Testis (tissue), 2 donors: ENCODE measurements around the gene PUSL1.

ENCODE experiments used
- CTCF ChIP-seq, 3 experiments: fragments of 450-650 bp in 2 of 3; fragments of 200-600 bp in 1 of 3; sonication (generic) in 1 of 3; IDR thresholded peaks; one replicate each; pipeline ENCODE4 v1.5.1; 2016 to 2019; ENCODE audit warnings: antibody characterized with exemption in 3 of 3, mild to moderate bottlenecking in 2 of 3, moderate library complexity in 1 of 3
- POLR2A ChIP-seq: fragments of 450-650 bp; IDR thresholded peaks from one replicate; pipeline ENCODE4 v1.6.1; 2017; ENCODE audit warnings: antibody characterized with exemption, mild to moderate bottlenecking, moderate library complexity

GRCh38 chr1:1324084-1324523, 15.7 kb downstream of the PUSL1 start:
- TF ChIP-seq POLR2A, result no peak
- no peak for TF ChIP-seq CTCF (IDR thresholded peaks at IDR 0.05)
